ENCODE results near the gene FOXJ2. TPM values are rescaled to one million over a fixed set of nuclear protein-coding genes. Genes with fewer than 3 reads are reported as not detected.
"Not testable (repeated sequence)": the region's sequence is repeated elsewhere in the genome, so short reads cannot be mapped to it uniquely, and the experiment has no call there.

Gene FOXJ2
- polyA plus RNA-seq, 3 donors: 22.0 to 24.8 (median 24.5) TPM

DNA sequence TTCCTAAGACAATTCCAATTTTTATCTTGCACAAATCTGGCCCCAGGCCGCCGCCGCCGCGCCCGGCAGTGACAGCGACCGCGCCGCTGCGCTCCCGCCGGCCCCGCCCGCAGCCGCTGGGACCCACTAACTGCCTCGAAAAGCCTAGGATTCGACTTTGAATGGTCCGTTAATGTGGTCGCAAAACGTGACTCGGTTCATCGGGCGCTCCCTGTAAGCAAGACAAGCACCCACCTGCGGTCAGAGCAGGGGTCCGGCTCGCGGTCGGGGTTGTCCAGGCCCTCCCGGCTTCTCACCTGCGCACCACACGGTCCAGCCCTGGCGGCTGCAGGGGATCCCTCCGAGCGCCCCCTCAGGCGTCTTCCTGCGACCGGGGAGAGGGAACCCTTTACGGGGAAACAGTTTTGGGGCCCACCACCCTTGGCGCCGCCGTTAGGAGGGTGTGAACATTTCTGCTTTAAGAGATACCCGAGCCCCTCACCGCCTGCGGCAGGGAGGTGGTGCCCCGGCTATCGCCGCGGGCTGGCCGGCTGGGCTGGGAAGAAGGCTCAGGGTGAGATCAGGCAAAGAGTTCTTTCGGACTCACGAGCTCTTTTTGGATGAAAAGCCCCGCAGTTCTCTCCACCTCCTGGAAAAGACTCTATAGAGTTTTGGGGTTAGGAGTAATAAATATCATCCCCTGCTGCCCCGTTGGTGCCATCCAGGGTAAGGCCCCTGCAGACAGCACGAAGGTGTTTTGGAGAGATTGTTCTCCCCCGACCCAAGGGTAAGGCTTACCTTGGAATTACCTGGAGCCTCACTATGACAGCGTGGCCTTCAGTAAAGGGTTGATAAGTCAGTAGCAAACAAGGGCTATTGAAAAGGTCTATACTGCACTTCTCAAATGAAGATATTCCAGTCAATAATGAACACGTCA lies 13.6 kb upstream of the FOXJ2 start:
- DNase-seq (ENCODE audit: extremely low read depth in 1 of 11, low read depth in 9 of 11, low spot score in 4 of 11): no peak

DNA sequence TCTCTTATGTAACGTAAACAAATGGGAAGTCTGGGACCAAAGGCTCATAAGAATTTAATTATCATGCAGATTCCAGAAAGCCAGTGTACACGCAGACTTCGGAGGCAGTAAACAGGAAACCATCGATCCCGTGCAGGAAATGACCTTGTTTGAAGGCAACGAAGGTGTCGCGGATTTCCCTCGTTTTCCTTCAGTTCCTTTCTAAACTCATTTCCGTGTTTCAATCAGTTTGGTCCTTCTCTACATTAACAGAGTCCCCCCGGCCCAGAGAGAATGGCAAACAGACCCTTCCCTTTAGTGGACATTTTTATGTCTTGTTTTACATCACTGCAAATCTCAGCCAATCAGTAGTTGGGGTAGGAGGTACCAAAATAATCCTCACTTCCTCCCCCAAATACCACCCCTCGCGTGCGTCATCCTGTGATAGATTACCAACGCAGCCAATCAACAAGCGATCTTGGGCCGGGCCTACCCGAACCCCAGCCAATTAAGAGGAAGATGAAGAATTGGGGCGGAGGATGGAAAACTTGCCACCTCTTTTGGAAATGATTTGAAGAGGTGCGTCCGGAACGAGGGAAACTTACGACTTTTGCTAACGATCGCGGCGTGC lies 6.1 kb upstream of the FOXJ2 start:
- DNase-seq (ENCODE audit: extremely low read depth in 1 of 11, low read depth in 9 of 11, low spot score in 4 of 11): peak; percentile 98 to 100 (median 99)

DNA sequence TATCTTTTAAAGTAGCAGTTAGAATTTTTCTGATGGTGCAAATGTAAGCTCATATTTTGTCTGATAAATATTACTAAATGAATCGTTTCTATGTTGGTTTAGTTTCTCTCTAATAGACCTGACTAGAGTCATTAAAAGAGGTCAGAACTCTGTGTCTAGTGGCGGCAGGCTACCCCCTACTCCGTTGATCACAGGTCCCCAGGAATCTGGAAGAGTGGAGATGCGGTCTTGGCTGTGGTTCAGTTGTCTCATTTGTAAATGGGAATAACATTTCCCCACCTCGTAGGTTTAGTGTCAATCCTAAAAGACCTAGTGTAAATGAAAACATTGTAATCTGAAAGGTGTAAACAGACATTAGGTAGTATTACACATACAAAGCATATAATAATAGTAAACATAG lies 4.7 kb upstream of the FOXJ2 start:
- no peak for DNase-seq (ENCODE audit: extremely low read depth in 1 of 11, low read depth in 9 of 11, low spot score in 4 of 11)

DNA sequence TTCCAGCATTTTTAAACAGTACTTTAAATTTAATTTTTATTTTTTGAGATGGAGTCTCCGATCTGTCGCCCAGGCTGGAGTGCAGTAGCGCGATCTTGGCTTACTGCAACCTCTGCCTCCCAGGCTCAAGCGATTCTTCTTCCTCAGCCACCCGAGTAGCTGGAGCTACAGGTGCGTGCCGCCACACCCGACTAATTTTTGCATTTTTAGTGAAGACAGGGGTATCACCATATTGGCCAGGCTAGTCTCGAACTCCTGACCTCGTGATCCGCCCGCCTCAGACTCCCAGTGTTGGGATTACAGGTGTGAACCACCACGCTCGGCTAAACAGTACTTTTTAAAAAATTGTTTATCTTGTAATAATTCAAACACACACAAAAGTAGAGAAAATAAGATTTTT lies 4.2 kb upstream of the FOXJ2 start:
- no peak for DNase-seq (ENCODE audit: extremely low read depth in 1 of 11, low read depth in 9 of 11, low spot score in 4 of 11)

DNA sequence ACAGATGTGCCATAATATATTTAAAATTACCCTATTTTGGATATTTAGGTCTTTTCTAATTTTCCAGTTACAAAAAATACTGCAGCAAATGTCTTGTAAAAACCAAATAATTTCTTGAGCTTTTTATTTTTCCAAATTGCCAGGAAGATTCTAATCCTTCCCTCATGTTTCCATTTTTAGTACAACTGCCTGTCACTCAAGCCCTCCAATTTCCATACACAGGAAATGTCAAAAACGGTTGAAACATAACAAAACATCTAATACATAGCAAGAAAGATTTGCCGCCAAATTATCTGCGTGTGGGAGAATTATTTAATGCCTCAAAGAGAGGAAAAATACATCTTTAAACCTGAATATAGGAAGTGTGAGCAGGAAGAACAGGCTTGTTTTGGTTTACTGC lies 2.3 kb upstream of the FOXJ2 start:
- no peak for DNase-seq (ENCODE audit: extremely low read depth in 1 of 11, low read depth in 9 of 11, low spot score in 4 of 11)

DNA sequence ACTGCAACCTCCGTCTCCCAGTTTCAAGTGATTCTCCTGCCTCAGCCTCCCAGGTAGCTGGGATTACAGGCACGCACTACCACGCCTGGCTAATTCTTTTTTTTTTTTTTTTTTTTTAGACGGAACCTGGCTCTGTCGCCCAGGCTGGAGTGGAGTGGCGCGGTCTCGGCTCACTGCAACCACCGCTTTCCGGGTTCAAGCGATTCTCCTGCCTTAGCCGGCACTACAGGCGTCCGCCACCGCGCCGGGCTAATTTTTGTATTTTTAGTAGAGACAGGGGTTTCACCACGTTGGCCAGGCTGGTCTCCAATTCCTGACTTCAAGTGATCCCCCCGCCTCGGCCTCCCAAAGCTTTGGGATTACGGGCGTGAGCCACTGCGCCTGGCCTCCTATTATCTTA lies 1.5 kb upstream of the FOXJ2 start:
- not testable (repeated sequence) for DNase-seq (ENCODE audit: extremely low read depth in 1 of 11, low read depth in 9 of 11, low spot score in 4 of 11)

DNA sequence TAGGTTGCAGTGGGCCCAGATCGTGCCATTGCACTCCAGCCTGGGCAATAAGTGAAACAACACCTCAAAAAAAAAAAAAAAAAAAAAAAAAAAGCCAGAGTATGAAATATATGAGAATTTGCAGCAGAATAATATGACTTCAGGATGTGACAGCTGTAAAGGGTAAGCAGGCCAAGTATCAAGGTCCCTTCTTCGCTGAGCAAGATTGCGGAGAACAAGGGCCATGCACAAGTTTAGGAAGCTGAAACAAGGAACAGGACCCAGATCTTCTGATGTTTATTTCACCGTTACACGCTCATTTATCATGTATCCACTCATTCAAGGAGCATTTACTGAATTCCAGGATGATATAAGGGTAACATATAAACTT lies 659 bp upstream of the FOXJ2 start:
- DNase-seq (ENCODE audit: extremely low read depth in 1 of 11, low read depth in 9 of 11, low spot score in 4 of 11): no peak

DNA sequence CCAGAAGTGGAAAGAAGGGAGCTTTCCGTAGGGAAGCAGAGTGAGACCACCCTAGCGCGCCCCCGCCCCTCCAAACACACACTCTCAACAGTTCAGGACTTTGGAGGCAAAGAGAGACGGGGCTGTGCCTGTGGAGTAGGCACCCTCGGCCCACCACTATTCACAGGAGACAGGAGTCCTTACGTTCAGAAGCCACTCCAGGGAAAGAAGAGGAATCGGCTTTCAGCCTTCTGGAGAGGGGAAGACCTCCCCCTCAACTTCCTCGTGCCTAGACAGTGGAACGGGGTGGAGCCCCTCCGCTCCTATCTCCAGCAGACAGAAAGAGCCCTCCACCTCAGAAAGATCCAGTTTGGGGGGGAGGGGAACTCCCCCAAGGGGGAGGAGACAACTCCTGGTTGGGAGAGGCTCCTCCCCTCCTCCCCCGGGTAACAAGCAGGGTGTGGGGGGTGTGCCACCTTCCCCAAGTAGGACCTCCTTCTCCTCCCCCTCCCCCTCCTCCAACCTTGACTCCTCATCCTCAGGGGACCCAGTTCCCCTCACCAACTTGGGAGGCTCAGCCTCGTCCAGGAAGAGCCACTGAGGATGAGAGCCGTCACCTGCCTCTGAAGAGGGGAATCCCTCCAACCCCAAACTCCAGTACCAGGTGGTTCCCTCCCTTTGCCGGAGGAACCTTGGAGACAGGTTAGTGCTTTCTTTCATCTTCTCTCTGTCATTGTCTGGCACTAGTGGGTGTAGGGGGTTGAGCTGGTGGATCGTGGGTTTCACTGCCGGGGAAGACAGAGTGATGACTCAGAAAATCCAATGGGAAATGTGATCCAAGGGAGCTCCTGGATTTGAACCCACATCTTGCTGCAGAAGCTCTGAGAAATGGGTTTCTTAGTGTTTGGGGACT lies 883 bp downstream of the FOXJ2 start:
- DNase-seq (ENCODE audit: extremely low read depth in 1 of 11, low read depth in 9 of 11, low spot score in 4 of 11): peak in 5 of 11 donors; percentile 47 to 60 (median 53)

DNA sequence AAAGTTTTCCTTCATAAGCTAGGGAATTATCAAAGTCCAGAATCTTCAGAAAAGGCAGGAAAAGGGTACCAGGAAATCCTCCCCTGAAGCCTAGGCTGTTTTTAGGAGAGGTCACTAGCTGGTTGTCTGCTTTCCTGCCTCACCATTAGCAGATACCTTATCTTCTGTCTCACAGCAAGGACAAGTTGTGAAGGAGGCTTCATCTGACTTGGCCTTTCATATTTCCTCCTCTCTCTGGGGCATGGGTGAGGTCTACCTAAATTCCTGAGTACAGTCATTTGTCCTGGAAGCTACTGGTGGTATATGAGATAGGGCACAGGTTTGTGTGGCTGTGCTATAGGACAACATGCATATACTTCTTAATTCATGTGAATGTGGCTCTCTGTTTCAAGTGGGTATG lies 2.3 kb downstream of the FOXJ2 start:
- DNase-seq (ENCODE audit: extremely low read depth in 1 of 11, low read depth in 9 of 11, low spot score in 4 of 11): no peak

DNA sequence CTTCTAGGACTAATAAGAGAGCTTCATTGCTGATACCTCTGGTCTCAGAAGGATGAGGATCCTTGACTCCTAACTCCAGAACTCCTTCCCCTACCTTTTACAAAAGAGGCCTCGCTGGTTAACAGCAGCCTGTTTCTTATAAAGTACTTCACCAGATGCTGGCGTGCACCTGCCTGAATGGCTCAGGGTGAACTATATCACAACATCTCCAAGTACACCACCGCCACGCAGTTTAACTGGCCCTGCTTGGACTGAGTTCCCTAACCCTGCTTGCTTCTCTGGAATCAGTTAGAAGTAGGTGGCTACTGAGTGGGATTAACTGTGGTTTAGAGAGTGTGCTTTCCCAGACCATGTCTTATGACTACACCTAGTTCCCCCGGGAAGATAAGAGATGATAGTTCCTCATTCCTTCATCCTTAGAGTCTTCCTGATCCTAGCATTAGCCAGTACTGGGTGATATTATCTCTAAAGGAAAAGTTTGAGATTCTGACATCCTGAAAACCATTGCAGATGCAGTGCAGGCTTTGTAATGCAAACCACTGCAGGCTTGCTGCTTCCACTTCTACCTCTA lies 3.0 kb downstream of the FOXJ2 start:
- no peak for DNase-seq (ENCODE audit: extremely low read depth in 1 of 11, low read depth in 9 of 11, low spot score in 4 of 11)

DNA sequence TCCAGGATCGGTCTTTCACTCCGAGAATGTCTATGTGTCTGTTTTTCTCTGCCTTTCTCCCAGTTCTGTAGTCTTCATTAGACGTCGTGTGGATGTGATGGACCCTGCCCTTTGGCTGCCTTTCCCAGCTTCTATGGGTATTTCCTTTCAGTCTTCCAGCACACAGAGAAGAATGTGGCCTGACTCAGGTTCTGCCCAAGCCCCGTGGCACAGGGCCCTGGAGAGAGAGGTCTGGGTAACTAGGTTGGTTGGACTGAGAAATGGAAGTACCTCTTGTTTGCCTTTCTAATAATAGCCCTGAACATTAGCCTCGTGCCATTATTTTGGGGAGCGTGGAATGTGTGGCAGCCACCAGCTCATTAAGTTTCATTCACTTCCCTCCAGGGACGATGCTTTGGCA lies 3.8 kb downstream of the FOXJ2 start:
- no peak for DNase-seq (ENCODE audit: extremely low read depth in 1 of 11, low read depth in 9 of 11, low spot score in 4 of 11)

DNA sequence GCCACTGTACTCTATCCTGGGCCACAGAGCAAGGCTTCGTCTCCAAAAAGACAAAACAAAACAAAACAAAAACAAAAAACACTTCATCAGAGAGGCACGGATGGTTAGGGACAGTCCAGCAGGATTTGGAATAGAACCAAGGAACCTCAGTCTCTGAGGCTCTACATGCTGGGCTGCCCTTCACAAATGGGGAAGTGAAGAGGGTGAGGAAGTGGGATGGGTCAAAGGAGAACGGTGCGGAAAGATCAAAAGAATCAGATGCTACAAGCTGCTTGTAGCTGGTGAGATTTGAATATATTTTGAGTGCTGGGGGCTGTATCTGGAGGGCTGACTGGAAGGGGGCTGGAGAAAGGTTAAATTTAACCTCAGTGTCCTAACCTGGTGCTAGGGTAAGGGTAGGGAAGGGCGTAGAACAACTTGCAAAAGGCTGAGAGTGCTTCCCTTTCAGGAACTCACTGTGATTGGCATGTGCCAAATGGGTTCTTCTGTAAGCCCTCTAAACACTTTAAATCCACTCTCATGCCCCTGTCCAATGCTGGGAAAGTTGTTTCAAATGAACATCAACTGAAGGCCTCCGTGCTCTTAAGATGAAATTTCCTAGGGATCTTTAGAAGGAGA lies 4.6 kb downstream of the FOXJ2 start:
- no peak for DNase-seq (ENCODE audit: extremely low read depth in 1 of 11, low read depth in 9 of 11, low spot score in 4 of 11)

DNA sequence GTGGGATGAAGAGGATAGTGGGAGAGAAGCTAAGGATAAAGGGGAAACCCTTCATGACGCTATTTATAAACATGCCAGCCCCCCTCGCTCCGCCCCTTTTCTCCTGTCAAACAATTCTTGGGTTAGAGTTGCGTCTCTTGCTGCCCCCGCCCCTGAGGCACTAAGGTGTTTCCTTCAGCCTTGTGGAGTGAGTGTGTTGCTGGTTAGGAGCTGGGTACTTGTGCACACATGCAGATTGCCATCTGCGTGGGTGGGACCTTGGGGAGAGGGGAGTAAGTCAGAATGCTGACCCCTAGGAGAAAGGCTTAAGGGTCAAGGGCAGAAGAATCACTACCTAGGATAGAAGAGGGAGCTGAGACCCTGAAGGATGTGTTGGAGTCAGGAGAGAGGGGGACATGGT lies 5.4 kb downstream of the FOXJ2 start:
- no peak for DNase-seq (ENCODE audit: extremely low read depth in 1 of 11, low read depth in 9 of 11, low spot score in 4 of 11)

DNA sequence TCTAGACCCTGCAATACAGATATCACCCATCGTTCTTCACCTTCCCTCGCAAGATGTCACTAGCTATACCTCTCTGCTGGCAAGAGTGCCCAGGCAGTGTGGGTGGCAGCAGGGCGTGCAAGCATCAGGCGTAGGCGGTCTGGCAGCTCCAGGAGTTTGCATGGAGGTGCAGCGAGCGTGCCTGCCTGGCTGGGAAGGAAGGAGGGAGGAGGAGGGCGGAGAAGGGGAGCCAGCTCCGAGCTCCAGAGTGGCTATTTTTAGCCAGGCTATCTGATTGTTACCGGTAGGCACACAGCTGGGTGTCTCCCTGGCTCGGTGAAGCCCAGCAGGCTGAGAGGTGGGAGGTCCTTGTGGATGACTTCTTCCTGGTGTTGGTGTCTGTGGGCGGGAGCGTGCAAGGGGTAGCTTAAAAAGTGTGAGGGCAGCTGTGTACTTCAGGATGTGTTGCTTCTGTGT lies 6.2 kb downstream of the FOXJ2 start:
- DNase-seq (ENCODE audit: extremely low read depth in 1 of 11, low read depth in 9 of 11, low spot score in 4 of 11): peak in 5 of 11 donors; percentile 45 to 61 (median 51)

DNA sequence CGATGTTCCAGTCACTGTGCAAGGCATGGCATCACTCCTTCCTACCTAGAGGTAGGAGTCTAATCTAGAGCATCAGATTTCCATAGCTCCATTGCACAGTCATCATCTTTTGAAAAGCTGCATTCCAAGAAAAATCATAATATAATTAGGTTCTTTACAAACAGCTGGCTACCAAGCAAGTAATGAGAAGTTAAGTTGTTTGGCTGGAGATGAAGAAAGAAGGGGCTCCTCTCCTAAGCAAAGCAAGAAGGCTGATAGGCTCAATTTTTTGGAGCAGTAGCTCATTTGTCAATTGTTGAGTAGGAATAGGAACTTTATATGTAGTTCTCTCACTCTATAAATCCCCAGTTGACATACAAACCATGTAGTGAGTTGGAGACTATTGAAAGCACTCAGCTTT lies 8.3 kb downstream of the FOXJ2 start:
- DNase-seq (ENCODE audit: extremely low read depth in 1 of 11, low read depth in 9 of 11, low spot score in 4 of 11): no peak

DNA sequence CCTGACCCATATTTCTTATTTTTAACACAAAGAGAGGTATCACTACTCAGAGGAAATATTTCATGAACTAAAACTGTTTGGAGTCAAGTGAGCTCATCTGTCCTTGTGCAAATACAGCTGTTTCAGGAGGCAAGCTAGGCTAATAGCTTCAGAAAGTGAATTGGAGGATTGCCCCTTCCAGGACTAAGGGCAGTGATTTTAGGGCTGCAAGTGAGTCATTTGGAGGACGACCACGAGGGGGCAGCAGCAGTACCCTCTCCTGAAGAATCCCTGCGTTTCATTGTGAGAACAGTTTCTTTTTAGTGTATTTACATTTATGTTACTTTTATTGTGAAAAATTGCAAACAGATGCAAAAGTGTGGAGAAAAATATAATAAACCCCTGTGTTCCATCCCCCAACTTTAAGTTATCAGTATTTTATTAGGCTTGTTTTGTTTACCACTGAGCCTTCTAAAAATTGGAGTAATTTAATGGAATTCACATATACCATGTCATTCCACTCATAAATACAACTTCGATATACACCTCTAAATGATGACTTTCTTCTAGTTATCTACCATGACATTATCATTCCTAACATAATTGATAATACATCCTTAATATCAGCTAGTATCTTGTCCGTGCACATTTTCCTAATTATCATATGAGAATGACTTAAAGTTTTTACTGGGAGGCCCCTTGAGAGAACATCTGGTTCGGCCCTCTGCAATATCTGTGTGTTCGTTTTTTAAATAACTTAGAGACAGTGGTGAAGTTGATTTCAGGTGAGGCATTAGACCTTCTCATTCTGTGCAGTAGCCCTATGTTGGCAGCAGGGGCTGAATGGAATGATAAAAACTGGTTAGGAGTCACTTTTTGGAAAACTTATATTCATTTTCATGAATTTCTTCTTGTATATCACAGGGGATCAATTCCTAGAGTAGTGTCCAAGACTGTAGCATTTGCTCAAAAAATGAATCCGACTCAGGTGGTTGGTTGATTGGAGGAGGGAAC lies 13.7 kb downstream of the FOXJ2 start:
- DNase-seq (ENCODE audit: extremely low read depth in 1 of 11, low read depth in 9 of 11, low spot score in 4 of 11): peak in 8 of 11 donors; percentile 51 to 71 (median 65)

DNA sequence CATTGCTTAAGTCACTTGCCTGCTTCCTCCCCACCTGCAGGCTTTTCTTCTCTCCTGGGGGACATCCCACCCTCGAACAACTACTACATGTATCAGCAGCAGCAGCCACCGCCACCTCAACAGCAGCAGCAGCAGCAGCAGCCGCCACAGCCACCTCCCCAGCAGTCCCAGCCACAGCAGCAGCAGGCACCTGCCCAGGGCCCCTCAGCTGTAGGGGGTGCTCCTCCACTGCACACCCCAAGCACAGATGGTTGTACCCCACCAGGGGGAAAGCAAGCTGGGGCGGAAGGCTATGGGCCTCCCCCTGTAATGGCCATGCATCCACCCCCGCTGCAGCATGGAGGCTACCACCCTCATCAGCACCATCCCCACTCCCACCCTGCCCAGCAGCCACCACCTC lies 15.3 kb downstream of the FOXJ2 start:
- DNase-seq (ENCODE audit: extremely low read depth in 1 of 11, low read depth in 9 of 11, low spot score in 4 of 11): no peak

DNA sequence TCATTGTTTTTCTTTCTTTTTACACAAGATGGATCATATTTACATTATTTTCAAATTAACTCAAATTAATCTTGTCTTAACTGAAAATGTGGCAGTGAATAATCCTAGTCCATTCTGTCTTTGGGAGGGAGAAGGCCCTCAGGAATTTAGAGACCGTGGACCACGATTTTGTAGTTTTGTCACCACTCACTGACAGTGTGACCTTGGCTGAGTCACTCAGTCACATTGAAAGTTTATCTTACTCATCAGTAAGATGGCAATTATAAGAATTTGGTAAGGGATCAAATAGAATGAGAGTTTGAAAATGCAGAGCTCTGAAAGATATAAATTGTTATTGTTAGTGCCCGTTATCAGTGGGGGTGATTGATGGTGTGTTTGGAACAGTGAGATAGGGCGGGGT lies 16.4 kb downstream of the FOXJ2 start:
- no peak for DNase-seq (ENCODE audit: extremely low read depth in 1 of 11, low read depth in 9 of 11, low spot score in 4 of 11)

Measured in renal cortex interstitium (tissue), 11 donors.